Endothelial cell of umbilical vein (primary cell): ENCODE data around the gene CDH19. TPM values are rescaled to one million over a fixed set of nuclear protein-coding genes. Genes with fewer than 3 reads are reported as not detected.

Source experiments
- BruUV-seq: library from RNA; stranded (reverse); fragments of 400-500 nt; replicated peaks from 2 replicates; lab custom pipeline; 2021; lab: Mats Ljungman, UMichigan
- CTCF ChIA-PET: fragments of 300-600, 350-600 bp; sonication (Branson Sonifier 250); formaldehyde crosslinking; loops from one replicate; lab custom pipeline; 2021; ENCODE audit warnings: antibody characterized with exemption, inconsistent platforms; lab: Charles Lee
- POLR2A ChIA-PET: fragments of 300-600, 350-600 bp; sonication (Branson Sonifier 250); formaldehyde crosslinking; loops from one replicate; lab custom pipeline; 2021; ENCODE audit warnings: antibody characterized with exemption, inconsistent platforms; lab: Charles Lee
- DNase-seq: peaks from one replicate; pipeline ENCODE4 v3.0.0-alpha.2; 2011; ENCODE audit warnings: low read depth, low spot score
- FAIRE-seq: peaks from 2 replicates; lab custom pipeline; 2011; peaks lifted over from hg19 to GRCh38; lab: Jason Lieb, UNC
- H2AFZ ChIP-seq: 2 replicates; pipeline ENCODE4 v1.6.0; 2012; ENCODE audit warnings: low read depth, low read length, control low read depth, inconsistent platforms
- H3K27ac ChIP-seq: 2 replicates; pipeline ENCODE4 v1.5.1; 2011; ENCODE audit warnings: low read depth, mild to moderate bottlenecking, control low read depth, low read length, moderate library complexity; ENCODE audit not compliant: insufficient read depth
- H3K27me3 ChIP-seq, 2 experiments: 2 replicates each; pipeline versions ENCODE4 v1.6.0 to v1.6.1; 2011; ENCODE audit warnings: low read length in 2 of 2, mixed read lengths in 1 of 2; ENCODE audit not compliant: control insufficient read depth in 2 of 2, insufficient read depth in 2 of 2
- H3K36me3 ChIP-seq, 2 experiments: 2 replicates in 1 of 2; 3 replicates in 1 of 2; pipeline ENCODE4 v1.5.1; 2011; ENCODE audit warnings: low read length in 2 of 2, mild to moderate bottlenecking in 1 of 2, moderate library complexity in 1 of 2; ENCODE audit not compliant: control insufficient read depth in 2 of 2, insufficient read depth in 2 of 2; ENCODE audit errors: extremely low read depth in 1 of 2
- H3K4me1 ChIP-seq: 3 replicates; pipeline ENCODE4 v1.5.1; 2011; ENCODE audit warnings: mild to moderate bottlenecking, low read length; ENCODE audit not compliant: control insufficient read depth, insufficient read depth; ENCODE audit errors: extremely low read depth
- H3K4me2 ChIP-seq: 2 replicates; pipeline ENCODE4 v1.6.1; 2011; ENCODE audit warnings: low read length, control low read depth, mixed read lengths; ENCODE audit not compliant: insufficient read depth
- H3K4me3 ChIP-seq, 3 experiments: fragments of 200-600 bp in 1 of 3; sonication (generic), shearing (Covaris generic) in 1 of 3; replicated peaks in 1 of 3; 2 replicates each; pipeline ENCODE4 v1.5.1; 2011 to 2016; ENCODE audit warnings: control low read depth in 3 of 3, low read length in 3 of 3, mild to moderate bottlenecking in 2 of 3, inconsistent platforms in 1 of 3, low read depth in 1 of 3, moderate library complexity in 1 of 3; ENCODE audit not compliant: insufficient read depth in 1 of 3
- H3K79me2 ChIP-seq: 2 replicates; pipeline ENCODE4 v1.6.0; 2012; ENCODE audit warnings: low read length, inconsistent platforms; ENCODE audit not compliant: control insufficient read depth, insufficient read depth
- H3K9ac ChIP-seq: replicated peaks from 2 replicates; pipeline ENCODE3; 2011; ENCODE audit warnings: low read length, control low read depth; ENCODE audit not compliant: insufficient read depth; ENCODE audit errors: extremely low read depth
- H3K9me1 ChIP-seq: replicated peaks from 3 replicates; pipeline ENCODE4 v1.6.0; 2011; ENCODE audit warnings: mild to moderate bottlenecking, low read length; ENCODE audit not compliant: control insufficient read depth, insufficient read depth; ENCODE audit errors: extremely low read depth
- H3K9me3 ChIP-seq: replicated peaks from 2 replicates; pipeline ENCODE4 v1.5.1; 2012; ENCODE audit warnings: low read length, inconsistent platforms; ENCODE audit not compliant: control insufficient read depth, insufficient read depth
- H4K20me1 ChIP-seq: replicated peaks from 2 replicates; pipeline ENCODE3; 2011; ENCODE audit warnings: mild to moderate bottlenecking, low read length; ENCODE audit not compliant: control insufficient read depth, insufficient read depth; ENCODE audit errors: extremely low read depth
- CTCF ChIP-seq, 2 donors: IDR thresholded peaks; 1 replicate in 1 of 2; 2 replicates in 1 of 2; pipeline ENCODE4 v1.5.1; 2011; ENCODE audit warnings: low read length in 2 of 2, mild to moderate bottlenecking in 2 of 2, moderate library complexity in 2 of 2, control low read depth in 1 of 2, inconsistent platforms in 1 of 2, low read depth in 1 of 2; ENCODE audit not compliant: insufficient read depth in 1 of 2; ENCODE audit errors: extremely low read depth in 1 of 2
- EZH2 ChIP-seq: IDR thresholded peaks from 2 replicates; pipeline ENCODE4 v1.6.1; 2012; ENCODE audit warnings: borderline replicate concordance, low read depth, mild to moderate bottlenecking, moderate library complexity, low read length, inconsistent platforms; ENCODE audit not compliant: severe bottlenecking
- FOS ChIP-seq: IDR thresholded peaks from 2 replicates; pipeline ENCODE4 v1.6.1; 2011; ENCODE audit warnings: mild to moderate bottlenecking, low read length, moderate library complexity, borderline replicate concordance; ENCODE audit not compliant: insufficient read depth
- JUN ChIP-seq: IDR thresholded peaks from 2 replicates; pipeline ENCODE4 v1.6.1; 2011; ENCODE audit warnings: borderline replicate concordance, low read depth; ENCODE audit not compliant: insufficient read length, insufficient read depth
- MAX ChIP-seq: IDR thresholded peaks from 2 replicates; pipeline ENCODE4 v1.6.1; 2011; ENCODE audit not compliant: insufficient read depth, insufficient read length
- MYC ChIP-seq: IDR thresholded peaks from one replicate; pipeline ENCODE4 v1.6.1; 2011; ENCODE audit warnings: mild to moderate bottlenecking, low read depth, low read length
- POLR2A ChIP-seq: IDR thresholded peaks from 2 replicates; pipeline ENCODE4 v1.6.1; 2012; ENCODE audit warnings: low read depth, mild to moderate bottlenecking, control low read depth, low read length
- dilution Hi-C: fragments of 300-500 bp; cut with MboI; formaldehyde crosslinking; loops from one replicate; pipeline ENCODE4 v1.15.0; 2019; ENCODE audit warnings: low sequenced_read_pairs; ENCODE audit not compliant: extremely low pct_ligation_motif_present
- intact Hi-C: fragments of 100-400 bp; cut with micrococcal nuclease; formaldehyde crosslinking; loops from one replicate; pipeline ENCODE4 v1.10.0; 2022
- polyA plus RNA-seq, 4 experiments: library from polyadenylated mRNA; depleted of rRNA in 3 of 4; stranded (reverse) in 3 of 4; unstranded in 1 of 4; fragments of >200 nt; gene quantifications; 2 replicates each; pipeline versions ENCODE4 v1.2.1 to v1.2.3, GENCODE V29; 2011 to 2012; ENCODE audit warnings: missing spikeins in 1 of 4
- total RNA-seq: library from RNA; stranded (reverse); gene quantifications from 2 replicates; pipeline ENCODE4 v1.2.3, GENCODE V29; 2021

Gene CDH19
- total and polyA plus RNA-seq, 2 donors (not counting 3 experiments of a cell fraction or from before 2014, with no cell fraction given) = not detected

GRCh38 chr18:66523219-66523991 lies 80.5 kb downstream of the CDH19 start:
- BruUV-seq = no TSS peak

More at GRCh38 chr18:66523219-66523991, 80.5 kb downstream of the CDH19 start:
- DNase-seq (no peak), FAIRE-seq (no peak)
- intact Hi-C loops = no loop called here
- Histone ChIP-seq H3K4me2 (no peak overlapping the region), H2AFZ (no peak overlapping the region), H3K4me3 (no peak overlapping the region), H3K9ac (no peak overlapping the region), H3K27me3 (no peaks in the 10 kb centered on the region), H4K20me1 (no peaks in the 10 kb centered on the region), H3K27ac (no peak overlapping the region), H3K79me2 (no peaks in the 10 kb centered on the region), H3K9me1 (no peaks in the 10 kb centered on the region), H3K9me3 (no peaks in the 10 kb centered on the region), H3K4me1 (no peaks in the 10 kb centered on the region), H3K36me3 (no peaks in the 10 kb centered on the region)
- no peak for TF ChIP-seq MAX
- TF ChIP-seq MYC = no peak
- TF ChIP-seq JUN = no peak
- no peak for TF ChIP-seq CTCF (IDR thresholded peaks at IDR 0.05; ENCODE audit: extremely low read depth in 1 of 2, insufficient read depth in 1 of 2, low read depth in 1 of 2, low read length in 2 of 2)
- TF ChIP-seq EZH2 = no peak
- TF ChIP-seq FOS = no peak
- TF ChIP-seq POLR2A = no peak
- ChIA-PET CTCF (interaction anchor here (1.5 to 1.6 kb wide), 2 partner anchors 10 to 37 kb away, joined by 3 to 6 read pairs; no protein-coding TSS in a partner anchor), POLR2A (no interaction called here)
- dilution Hi-C loops = no loop called here
